ENCODE data around the gene BUB1B.

The BUB1B gene

DNA sequence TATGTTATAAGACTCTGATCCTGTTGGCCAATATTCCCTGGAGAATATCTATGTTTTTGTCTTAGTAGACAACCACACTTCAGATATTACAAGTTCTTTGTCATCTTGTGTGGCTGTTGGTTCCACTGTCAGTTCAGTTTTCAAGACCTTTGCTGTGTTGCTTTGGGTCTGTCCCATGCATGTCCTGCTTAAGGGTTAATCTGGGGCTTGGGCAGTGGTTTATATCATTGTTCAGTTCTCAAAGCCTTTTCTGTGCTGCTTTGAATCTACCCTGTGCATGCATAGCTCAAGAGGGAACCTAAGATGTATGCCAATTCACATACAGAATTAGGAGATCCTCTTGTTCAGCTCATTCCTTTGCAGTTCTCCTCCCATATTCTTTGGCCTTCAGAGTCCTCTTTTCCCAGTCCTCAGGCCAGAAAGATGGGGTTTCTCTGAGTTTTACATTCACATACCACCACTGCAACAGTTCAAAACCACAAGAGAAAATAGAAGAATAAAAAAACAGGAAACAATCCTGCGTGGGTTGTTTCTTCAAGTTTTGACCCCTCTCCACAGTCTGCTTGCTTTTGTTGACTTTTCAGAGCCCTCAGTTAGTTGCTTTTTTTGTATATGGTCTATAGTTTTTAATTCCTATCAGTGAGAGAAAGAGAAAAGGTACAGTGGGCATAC is 21.6 kb downstream of the BUB1B start:
- Histone ChIP-seq H2AFZ (ENCODE audit: low read depth, low read length) (no peak overlapping the region), H3K4me1 (ENCODE audit: low read length) (peaks cover 18% of the 10 kb centered on the region), H3K27me3 (ENCODE audit: low read depth, low read length) (no peaks in the 10 kb centered on the region), H3K79me2 (ENCODE audit: low read length) (peaks cover 60% of the 10 kb centered on the region), H3K9ac (ENCODE audit: low read length) (no peak overlapping the region), H3K4me3 (ENCODE audit: low read length) (no peak overlapping the region), H4K20me1 (ENCODE audit: insufficient read depth, low read length) (0 out of 2 replicates have a peak, but pooled peaks cover 5% of the 10 kb centered on the region), H3K27ac (ENCODE audit: low read length) (0 out of 2 replicates have a peak overlapping the region, but pooled peaks have one; percentile 18), H3K4me2 (ENCODE audit: low read length) (no peak overlapping the region), H3K9me3 (ENCODE audit: insufficient read depth, low read length) (no peaks in the 10 kb centered on the region), H3K36me3 (replicated peaks; ENCODE audit: low read depth, low read length) (peaks cover 64% of the 10 kb centered on the region)
- TF ChIP-seq, protein P1, sequence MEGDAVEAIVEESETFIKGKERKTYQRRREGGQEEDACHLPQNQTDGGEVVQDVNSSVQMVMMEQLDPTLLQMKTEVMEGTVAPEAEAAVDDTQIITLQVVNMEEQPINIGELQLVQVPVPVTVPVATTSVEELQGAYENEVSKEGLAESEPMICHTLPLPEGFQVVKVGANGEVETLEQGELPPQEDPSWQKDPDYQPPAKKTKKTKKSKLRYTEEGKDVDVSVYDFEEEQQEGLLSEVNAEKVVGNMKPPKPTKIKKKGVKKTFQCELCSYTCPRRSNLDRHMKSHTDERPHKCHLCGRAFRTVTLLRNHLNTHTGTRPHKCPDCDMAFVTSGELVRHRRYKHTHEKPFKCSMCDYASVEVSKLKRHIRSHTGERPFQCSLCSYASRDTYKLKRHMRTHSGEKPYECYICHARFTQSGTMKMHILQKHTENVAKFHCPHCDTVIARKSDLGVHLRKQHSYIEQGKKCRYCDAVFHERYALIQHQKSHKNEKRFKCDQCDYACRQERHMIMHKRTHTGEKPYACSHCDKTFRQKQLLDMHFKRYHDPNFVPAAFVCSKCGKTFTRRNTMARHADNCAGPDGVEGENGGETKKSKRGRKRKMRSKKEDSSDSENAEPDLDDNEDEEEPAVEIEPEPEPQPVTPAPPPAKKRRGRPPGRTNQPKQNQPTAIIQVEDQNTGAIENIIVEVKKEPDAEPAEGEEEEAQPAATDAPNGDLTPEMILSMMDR (IDR thresholded peaks at IDR 0.05; ENCODE audit: low read depth, low read length), result no peak
- TF ChIP-seq EZH2phosphoT487 (IDR thresholded peaks at IDR 0.05; ENCODE audit: low read depth), result no peak

DNA sequence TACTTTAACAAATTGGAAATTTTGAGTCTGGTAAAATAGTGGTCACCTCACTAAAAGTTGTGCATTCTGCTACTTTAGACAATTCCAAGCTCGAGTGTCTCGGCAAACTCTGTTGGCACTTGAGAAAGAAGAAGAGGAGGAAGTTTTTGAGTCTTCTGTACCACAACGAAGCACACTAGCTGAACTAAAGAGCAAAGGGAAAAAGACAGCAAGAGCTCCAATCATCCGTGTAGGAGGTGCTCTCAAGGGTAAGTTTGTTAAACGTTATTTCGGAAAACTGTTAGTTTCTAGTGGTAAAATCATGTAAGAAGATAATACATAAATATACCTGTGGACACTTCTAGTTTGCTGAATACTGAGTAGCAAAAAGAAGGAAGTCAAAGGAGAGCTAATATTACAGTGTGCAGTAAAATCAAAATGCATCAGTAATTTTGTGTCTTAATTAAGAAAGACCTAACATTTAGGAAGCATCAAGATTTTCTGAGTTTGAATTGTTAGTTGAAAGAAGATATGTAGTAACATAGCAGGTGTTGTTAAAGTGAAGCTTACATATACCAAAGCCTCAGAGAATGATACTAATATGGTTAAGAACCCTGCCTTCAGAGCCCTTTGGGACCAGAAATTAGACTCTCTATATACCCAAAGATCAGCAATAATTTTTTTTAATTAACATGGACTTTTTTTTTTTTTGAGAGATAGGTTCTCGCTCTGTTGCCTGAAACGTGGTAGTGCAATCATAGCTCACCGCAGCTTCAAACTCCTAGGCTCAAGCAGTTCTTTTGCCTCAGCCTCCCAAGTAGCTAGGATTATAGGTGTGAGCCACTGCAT is 23.0 kb downstream of the BUB1B start:
- Histone ChIP-seq H3K27ac (ENCODE audit: low read length) (peak overlapping the region; percentile 42), H3K79me2 (ENCODE audit: low read length) (peaks cover 49% of the 10 kb centered on the region), H3K4me3 (ENCODE audit: low read length) (no peak overlapping the region), H4K20me1 (ENCODE audit: insufficient read depth, low read length) (0 out of 2 replicates have a peak, but pooled peaks cover 3% of the 10 kb centered on the region), H3K36me3 (replicated peaks; ENCODE audit: low read depth, low read length) (peaks cover 55% of the 10 kb centered on the region), H3K4me1 (ENCODE audit: low read length) (peaks cover 18% of the 10 kb centered on the region), H3K9ac (ENCODE audit: low read length) (no peak overlapping the region), H3K4me2 (ENCODE audit: low read length) (peak overlapping the region; percentile 21; the same call in 1 of the 2 replicates), H3K27me3 (ENCODE audit: low read depth, low read length) (no peaks in the 10 kb centered on the region), H3K9me3 (ENCODE audit: insufficient read depth, low read length) (no peaks in the 10 kb centered on the region), H2AFZ (ENCODE audit: low read depth, low read length) (no peak overlapping the region)
- no peak for TF ChIP-seq EZH2phosphoT487 (IDR thresholded peaks at IDR 0.05; ENCODE audit: low read depth)
- TF ChIP-seq, protein P1 (IDR thresholded peaks at IDR 0.05; ENCODE audit: low read depth, low read length), result no peak

DNA sequence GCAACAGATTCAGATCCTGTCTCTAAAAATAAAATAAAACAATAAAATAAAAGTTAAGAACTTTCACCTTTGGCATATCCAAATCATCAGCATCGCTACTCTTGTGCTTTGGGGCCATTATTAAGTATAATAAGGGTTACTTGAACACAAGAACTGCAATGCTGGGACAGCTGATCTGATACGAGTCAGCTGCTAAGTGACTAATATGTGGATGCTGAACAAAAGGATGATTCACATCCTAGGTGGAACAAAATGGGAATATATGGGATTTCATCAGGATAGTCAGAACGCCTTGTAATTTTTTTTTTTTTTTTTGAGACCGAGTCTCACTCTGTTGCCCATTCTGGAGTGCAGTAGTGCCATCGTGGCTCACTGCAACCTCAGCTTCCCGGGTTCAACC is 29.7 kb downstream of the BUB1B start:
- Histone ChIP-seq H3K4me2 (ENCODE audit: low read length) (no peak overlapping the region), H4K20me1 (ENCODE audit: insufficient read depth, low read length) (0 out of 2 replicates have a peak, but pooled peaks cover 10% of the 10 kb centered on the region)

More for the DNA sequence above, 29.7 kb downstream of the BUB1B start:
- Histone ChIP-seq H3K27ac (ENCODE audit: low read length) (no peak overlapping the region), H3K9ac (ENCODE audit: low read length) (no peak overlapping the region), H3K27me3 (ENCODE audit: low read depth, low read length) (no peaks in the 10 kb centered on the region), H2AFZ (ENCODE audit: low read depth, low read length) (no peak overlapping the region), H3K4me1 (ENCODE audit: low read length) (peaks cover 8% of the 10 kb centered on the region; the same call in 1 of the 2 replicates), H3K9me3 (ENCODE audit: insufficient read depth, low read length) (no peaks in the 10 kb centered on the region), H3K36me3 (replicated peaks; ENCODE audit: low read depth, low read length) (peaks cover 62% of the 10 kb centered on the region), H3K4me3 (ENCODE audit: low read length) (no peak overlapping the region), H3K79me2 (ENCODE audit: low read length) (peaks cover 67% of the 10 kb centered on the region)
- no peak for TF ChIP-seq EZH2phosphoT487 (IDR thresholded peaks at IDR 0.05; ENCODE audit: low read depth)
- TF ChIP-seq, protein P1 (IDR thresholded peaks at IDR 0.05; ENCODE audit: low read depth, low read length), result no peak
